ENCODE data around the gene PMEL.

GRCh38 chr12:55931780-55932550 lies 33.9 kb downstream of the PMEL start:
- TF ChIP-seq CTCF (conservative IDR thresholded peaks at IDR 0.05 in 1 of 2, IDR thresholded peaks at IDR 0.05 in 1 of 2; ENCODE audit: low read depth in 1 of 2, low read length in 2 of 2) (no peak), EZH2 (IDR thresholded peaks at IDR 0.05; ENCODE audit: low read length, missing control alignments) (no peak)
